ENCODE data around the gene PCDHA8.

DNA sequence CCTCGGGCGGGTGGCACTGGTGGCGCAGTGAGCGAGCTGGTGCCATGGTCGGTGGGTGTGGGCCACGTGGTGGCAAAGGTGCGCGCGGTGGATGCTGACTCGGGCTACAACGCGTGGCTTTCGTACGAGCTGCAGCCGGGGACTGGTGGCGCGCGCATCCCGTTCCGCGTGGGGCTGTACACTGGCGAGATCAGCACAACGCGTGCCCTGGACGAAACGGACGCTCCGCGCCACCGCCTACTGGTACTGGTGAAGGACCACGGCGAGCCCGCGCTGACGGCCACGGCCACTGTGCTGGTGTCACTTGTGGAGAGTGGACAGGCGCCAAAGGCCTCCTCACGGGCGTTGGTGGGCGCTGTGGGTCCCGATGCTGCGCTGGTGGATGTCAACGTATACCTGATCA is 32.1 kb upstream of the PCDHA8 start:
- TF ChIP-seq, protein P1, sequence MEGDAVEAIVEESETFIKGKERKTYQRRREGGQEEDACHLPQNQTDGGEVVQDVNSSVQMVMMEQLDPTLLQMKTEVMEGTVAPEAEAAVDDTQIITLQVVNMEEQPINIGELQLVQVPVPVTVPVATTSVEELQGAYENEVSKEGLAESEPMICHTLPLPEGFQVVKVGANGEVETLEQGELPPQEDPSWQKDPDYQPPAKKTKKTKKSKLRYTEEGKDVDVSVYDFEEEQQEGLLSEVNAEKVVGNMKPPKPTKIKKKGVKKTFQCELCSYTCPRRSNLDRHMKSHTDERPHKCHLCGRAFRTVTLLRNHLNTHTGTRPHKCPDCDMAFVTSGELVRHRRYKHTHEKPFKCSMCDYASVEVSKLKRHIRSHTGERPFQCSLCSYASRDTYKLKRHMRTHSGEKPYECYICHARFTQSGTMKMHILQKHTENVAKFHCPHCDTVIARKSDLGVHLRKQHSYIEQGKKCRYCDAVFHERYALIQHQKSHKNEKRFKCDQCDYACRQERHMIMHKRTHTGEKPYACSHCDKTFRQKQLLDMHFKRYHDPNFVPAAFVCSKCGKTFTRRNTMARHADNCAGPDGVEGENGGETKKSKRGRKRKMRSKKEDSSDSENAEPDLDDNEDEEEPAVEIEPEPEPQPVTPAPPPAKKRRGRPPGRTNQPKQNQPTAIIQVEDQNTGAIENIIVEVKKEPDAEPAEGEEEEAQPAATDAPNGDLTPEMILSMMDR (conservative IDR thresholded peaks at IDR 0.05; ENCODE audit: low read depth, low read length) = no peak
- TF ChIP-seq EZH2 (IDR thresholded peaks at IDR 0.05; ENCODE audit: borderline replicate concordance, low read depth, low read length, poor library complexity, severe bottlenecking) = no peak
